ENCODE results near the gene ABCA1.

The ABCA1 gene

DNA sequence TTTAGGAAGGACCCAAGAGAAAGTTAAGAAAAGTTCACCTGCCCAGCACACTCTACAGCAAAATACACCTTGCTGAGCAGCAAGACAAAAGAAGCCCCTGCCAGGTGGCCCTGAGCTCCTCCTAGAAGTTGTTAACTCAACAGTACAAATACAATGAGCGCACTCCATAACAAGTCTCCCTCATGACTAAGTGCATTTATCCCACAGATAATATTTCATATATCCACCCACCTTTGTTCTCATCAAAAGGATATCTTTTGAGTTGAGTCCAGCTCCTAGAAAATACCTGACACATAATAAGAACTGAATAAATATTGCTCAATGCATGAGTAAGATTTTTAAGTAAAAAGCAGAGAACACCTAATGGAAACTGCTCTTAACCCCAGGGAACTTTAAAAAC lies 73.3 kb downstream of the ABCA1 start:
- 88% methylated on average over 1 of the region's 1 CpG for WGBS
- Histone ChIP-seq H3K9me3 (ENCODE audit: insufficient read depth, low read depth, low read length) (no peaks in the 10 kb centered on the region), H3K36me3 (ENCODE audit: insufficient read depth, low read length) (0 out of 2 replicates have a peak, but pooled peaks cover 2% of the 10 kb centered on the region), H3K4me3 (ENCODE audit: low read length) (no peak overlapping the region), H3K27ac (ENCODE audit: low read depth, low read length) (no peak overlapping the region), H3K27me3 (ENCODE audit: insufficient read depth, low read length) (no peaks in the 10 kb centered on the region), H3K9ac (ENCODE audit: low read depth, low read length) (no peak overlapping the region), H3K4me1 (ENCODE audit: insufficient read depth, low read length) (0 out of 2 replicates have a peak, but pooled peaks cover 14% of the 10 kb centered on the region)

DNA sequence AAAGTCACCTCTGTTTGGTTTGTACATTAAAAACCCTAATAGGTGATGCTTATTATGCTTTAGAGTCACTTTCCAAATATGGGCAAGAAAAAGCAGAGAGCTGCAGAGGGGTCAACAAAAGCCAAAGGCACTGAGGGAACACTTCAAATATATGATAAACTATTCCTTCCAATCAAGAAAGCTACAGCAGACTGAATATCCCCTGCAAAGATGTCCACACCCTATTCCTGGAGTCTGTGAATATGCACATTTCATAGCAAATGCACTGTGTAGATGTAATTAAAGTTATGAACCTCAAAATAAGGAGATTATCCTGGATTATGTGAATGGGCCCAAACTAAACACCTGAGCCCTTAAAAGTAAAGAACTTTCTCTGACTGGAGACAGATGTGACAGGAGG lies 74.3 kb downstream of the ABCA1 start:
- 0 out of 2 replicates have a peak, but pooled peaks cover 14% of the 10 kb centered on the region for H3K4me1 ChIP-seq (ENCODE audit: insufficient read depth, low read length)
- no peak overlapping the region for H3K4me3 ChIP-seq (ENCODE audit: low read length)
- no peaks in the 10 kb centered on the region for H3K9me3 ChIP-seq (ENCODE audit: insufficient read depth, low read depth, low read length)
- no peak overlapping the region for H3K9ac ChIP-seq (ENCODE audit: low read depth, low read length)
- H3K27me3 ChIP-seq (ENCODE audit: insufficient read depth, low read length): no peaks in the 10 kb centered on the region
- H3K36me3 ChIP-seq (ENCODE audit: insufficient read depth, low read length): 0 out of 2 replicates have a peak, but pooled peaks cover 1% of the 10 kb centered on the region
- H3K27ac ChIP-seq (ENCODE audit: low read depth, low read length): no peak overlapping the region

DNA sequence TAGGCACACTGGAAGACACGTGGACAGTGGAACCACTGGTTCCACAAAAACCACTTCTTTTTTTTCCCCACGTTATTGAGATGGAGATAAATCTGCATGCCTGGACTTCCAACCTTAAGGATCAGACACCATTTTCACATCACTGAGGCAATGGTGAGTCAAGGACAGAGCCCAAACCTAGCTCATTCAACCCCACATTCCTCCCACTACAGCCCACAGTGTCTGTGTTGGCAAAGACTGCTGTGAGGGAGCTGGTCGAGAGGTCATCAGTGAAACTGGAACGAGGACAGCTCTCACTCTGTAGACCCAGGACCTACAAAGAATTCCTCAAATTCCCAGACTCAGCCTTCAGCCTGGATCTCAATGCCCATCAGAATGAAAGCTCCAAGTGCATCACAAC lies 74.8 kb downstream of the ABCA1 start:
- H3K27me3 ChIP-seq (ENCODE audit: insufficient read depth, low read length): no peaks in the 10 kb centered on the region
- no peak overlapping the region for H3K4me3 ChIP-seq (ENCODE audit: low read length)
- 91% methylated on average over 4 of the region's 4 CpGs for WGBS
- H3K4me1 ChIP-seq (ENCODE audit: insufficient read depth, low read length): 0 out of 2 replicates have a peak, but pooled peaks cover 14% of the 10 kb centered on the region
- no peak overlapping the region for H3K27ac ChIP-seq (ENCODE audit: low read depth, low read length)
- no peak overlapping the region for H3K9ac ChIP-seq (ENCODE audit: low read depth, low read length)
- H3K9me3 ChIP-seq (ENCODE audit: insufficient read depth, low read depth, low read length): no peaks in the 10 kb centered on the region
- no peaks in the 10 kb centered on the region for H3K36me3 ChIP-seq (ENCODE audit: insufficient read depth, low read length)

DNA sequence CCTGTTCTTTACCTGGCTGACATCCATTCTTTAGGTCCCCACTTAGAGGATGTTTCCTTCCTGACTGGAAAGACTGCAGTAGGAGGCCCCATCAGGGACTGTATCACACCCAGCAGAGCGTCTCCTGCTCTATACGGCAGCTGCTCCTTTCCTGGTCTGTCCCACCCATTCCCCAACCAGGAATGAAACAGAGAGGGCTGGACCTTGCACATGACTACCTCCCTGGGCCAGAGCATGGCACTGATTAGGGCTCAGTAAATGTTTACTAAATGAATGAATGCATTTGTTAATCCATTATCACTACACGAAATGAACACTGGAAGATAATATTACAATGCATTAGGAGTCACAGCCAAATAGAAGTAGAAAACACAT lies 76.4 kb downstream of the ABCA1 start:
- no peak overlapping the region for H3K27ac ChIP-seq (ENCODE audit: low read depth, low read length)
- no peaks in the 10 kb centered on the region for H3K9me3 ChIP-seq (ENCODE audit: insufficient read depth, low read depth, low read length)
- WGBS: 93% methylated on average over 3 of the region's 3 CpGs
- H3K36me3 ChIP-seq (ENCODE audit: insufficient read depth, low read length): no peaks in the 10 kb centered on the region
- H3K27me3 ChIP-seq (ENCODE audit: insufficient read depth, low read length): no peaks in the 10 kb centered on the region
- H3K4me3 ChIP-seq (ENCODE audit: low read length): no peak overlapping the region
- no peak overlapping the region for H3K9ac ChIP-seq (ENCODE audit: low read depth, low read length)
- 0 out of 2 replicates have a peak, but pooled peaks cover 12% of the 10 kb centered on the region for H3K4me1 ChIP-seq (ENCODE audit: insufficient read depth, low read length)

DNA sequence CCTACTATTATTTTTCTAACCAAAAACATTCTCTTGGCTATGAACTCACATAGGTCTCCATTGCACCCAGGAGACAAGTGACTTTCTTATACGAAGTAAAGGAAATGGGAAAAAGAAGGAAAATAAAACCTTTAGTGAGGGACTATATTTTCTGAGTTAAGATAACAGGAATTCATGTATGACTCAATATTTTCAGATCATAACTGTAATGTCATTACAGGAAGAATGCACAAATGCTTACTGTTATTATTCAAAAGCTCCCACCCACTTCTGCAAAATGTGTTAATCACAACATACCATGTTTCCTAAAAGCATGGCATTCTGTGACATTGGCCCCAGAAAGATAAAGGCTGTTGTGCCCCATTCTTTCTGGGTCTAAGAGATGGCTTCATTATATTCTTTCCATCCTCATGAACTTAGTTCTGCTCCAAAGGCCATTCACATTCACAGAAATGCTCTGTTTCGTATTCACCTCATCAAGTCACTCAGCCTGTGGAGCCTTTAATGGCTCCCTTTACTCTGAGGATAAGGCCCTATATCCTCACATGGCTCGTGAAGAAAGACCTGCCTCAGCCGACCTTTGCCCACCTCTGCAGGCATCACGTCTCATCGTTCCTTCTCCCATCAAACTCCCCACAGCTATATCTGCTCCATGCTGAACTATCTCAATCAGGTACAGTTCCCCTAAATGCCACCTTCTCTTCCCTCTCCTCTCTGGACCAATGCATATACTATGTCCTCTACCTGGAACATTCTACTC lies 77.0 kb downstream of the ABCA1 start:
- Histone ChIP-seq H3K36me3 (ENCODE audit: insufficient read depth, low read length) (no peaks in the 10 kb centered on the region), H3K9ac (ENCODE audit: low read depth, low read length) (no peak overlapping the region), H3K4me1 (ENCODE audit: insufficient read depth, low read length) (0 out of 2 replicates have a peak, but pooled peaks cover 8% of the 10 kb centered on the region), H3K4me3 (ENCODE audit: low read length) (no peak overlapping the region), H3K9me3 (ENCODE audit: insufficient read depth, low read depth, low read length) (no peaks in the 10 kb centered on the region), H3K27ac (ENCODE audit: low read depth, low read length) (no peak overlapping the region), H3K27me3 (ENCODE audit: insufficient read depth, low read length) (no peaks in the 10 kb centered on the region)
- 90% methylated on average over 6 of the region's 6 CpGs for WGBS

DNA sequence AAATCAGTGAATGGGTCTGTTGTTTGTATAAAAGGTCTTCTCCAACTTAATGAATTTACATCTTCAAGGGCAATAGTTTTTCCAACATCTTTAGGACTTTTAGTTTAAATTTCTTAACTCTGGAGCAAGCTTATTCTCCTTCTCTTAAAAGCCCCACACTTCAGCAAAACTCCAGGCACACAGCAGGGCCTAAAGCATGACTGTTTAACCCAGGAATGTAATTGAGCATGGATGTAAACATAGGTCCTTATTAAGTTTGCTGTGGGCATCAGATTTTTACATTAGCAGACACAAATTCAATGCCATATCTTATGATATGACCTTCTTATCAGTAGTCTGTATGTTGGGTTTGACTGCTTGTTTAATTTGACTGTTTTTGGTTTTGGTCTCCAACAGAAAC lies 78.9 kb downstream of the ABCA1 start:
- H3K4me3 ChIP-seq (ENCODE audit: low read length): no peak overlapping the region
- no peaks in the 10 kb centered on the region for H3K4me1 ChIP-seq (ENCODE audit: insufficient read depth, low read length)
- H3K9ac ChIP-seq (ENCODE audit: low read depth, low read length): no peak overlapping the region
- H3K27ac ChIP-seq (ENCODE audit: low read depth, low read length): no peak overlapping the region
- no peaks in the 10 kb centered on the region for H3K9me3 ChIP-seq (ENCODE audit: insufficient read depth, low read depth, low read length)
- H3K36me3 ChIP-seq (ENCODE audit: insufficient read depth, low read length): 0 out of 2 replicates have a peak, but pooled peaks cover 5% of the 10 kb centered on the region
- no peaks in the 10 kb centered on the region for H3K27me3 ChIP-seq (ENCODE audit: insufficient read depth, low read length)

DNA sequence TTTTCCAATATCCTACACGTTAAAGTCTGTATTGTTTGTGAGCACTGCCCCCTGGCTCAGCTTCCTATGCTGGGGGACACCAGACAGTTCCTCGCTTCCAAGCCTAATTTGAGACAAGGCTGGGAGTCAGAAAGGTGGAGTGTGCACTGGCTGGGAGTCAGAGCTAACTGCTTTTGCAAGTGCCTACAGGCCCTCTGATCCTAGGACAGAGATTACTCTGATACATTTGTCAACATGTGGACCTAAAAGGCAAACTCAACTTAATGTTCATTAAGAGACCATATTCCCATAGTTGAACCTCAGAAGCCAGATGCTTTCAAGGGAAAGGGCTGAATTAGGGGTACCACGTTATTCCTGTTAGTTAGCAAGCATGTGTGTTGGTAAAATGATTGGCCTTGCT lies 83.2 kb downstream of the ABCA1 start:
- no peaks in the 10 kb centered on the region for H3K4me1 ChIP-seq (ENCODE audit: insufficient read depth, low read length)
- 91% methylated on average over 3 of the region's 3 CpGs for WGBS
- no peak overlapping the region for H3K4me3 ChIP-seq (ENCODE audit: low read length)
- H3K9me3 ChIP-seq (ENCODE audit: insufficient read depth, low read depth, low read length): no peaks in the 10 kb centered on the region
- no peaks in the 10 kb centered on the region for H3K27me3 ChIP-seq (ENCODE audit: insufficient read depth, low read length)
- H3K9ac ChIP-seq (ENCODE audit: low read depth, low read length): no peak overlapping the region
- no peak overlapping the region for H3K27ac ChIP-seq (ENCODE audit: low read depth, low read length)
- H3K36me3 ChIP-seq (ENCODE audit: insufficient read depth, low read length): peaks cover 5% of the 10 kb centered on the region; the same call in 1 of the 2 replicates

DNA sequence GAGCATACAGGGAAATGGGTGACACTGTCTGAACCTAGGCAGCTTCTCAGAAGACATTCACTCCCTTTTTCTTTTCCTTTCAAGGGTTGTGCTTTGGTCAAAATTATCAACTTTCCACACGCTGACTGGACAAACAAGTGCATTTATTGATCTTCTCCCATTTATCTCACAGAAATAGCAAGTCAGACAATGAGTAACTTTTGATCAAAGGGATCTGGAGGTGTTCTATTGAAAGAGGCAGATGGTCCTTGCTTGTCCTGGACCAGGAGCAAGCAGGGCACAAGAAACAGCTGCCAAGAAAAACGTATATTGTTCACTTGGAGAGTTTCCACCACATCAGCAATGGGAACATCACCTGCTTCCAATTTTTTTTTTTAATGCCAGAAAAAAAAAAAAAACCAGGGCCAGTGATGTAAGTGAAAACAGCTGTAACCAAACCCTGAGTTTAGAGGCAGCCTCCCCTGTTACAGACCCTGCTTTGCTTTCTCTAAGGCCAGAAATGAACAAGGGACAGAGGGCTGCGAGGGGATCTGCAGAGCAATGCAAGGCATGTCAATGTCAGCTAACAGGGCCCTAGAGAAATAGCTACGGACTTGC lies 84.2 kb downstream of the ABCA1 start:
- WGBS: 87% methylated on average over 4 of the region's 4 CpGs
- no peaks in the 10 kb centered on the region for H3K27me3 ChIP-seq (ENCODE audit: insufficient read depth, low read length)
- H3K9ac ChIP-seq (ENCODE audit: low read depth, low read length): no peak overlapping the region
- no peaks in the 10 kb centered on the region for H3K4me1 ChIP-seq (ENCODE audit: insufficient read depth, low read length)
- no peak overlapping the region for H3K4me3 ChIP-seq (ENCODE audit: low read length)
- H3K9me3 ChIP-seq (ENCODE audit: insufficient read depth, low read depth, low read length): no peaks in the 10 kb centered on the region
- H3K27ac ChIP-seq (ENCODE audit: low read depth, low read length): no peak overlapping the region
- H3K36me3 ChIP-seq (ENCODE audit: insufficient read depth, low read length): peaks cover 9% of the 10 kb centered on the region; the same call in 1 of the 2 replicates

DNA sequence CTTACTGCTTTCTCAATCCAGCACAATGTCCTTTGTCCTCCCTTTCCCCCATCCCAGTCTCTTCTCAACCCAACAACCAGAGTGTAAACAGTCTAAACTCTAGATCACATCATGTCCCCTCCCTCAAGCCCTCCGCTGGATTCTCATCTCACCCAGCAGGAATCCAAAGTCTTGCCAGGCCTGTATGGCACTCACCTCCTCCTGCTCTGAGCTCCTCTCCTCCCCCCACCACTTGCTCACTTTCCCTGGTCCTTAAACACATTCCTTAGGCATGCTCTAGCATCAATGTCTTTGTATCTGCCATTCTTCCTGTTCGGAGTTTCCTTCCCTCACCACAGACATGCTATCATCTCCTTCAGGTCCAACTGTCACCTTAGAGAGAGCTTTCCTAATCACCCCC lies 85.3 kb downstream of the ABCA1 start:
- Histone ChIP-seq H3K4me3 (ENCODE audit: low read length) (no peak overlapping the region), H3K27me3 (ENCODE audit: insufficient read depth, low read length) (no peaks in the 10 kb centered on the region), H3K9me3 (ENCODE audit: insufficient read depth, low read depth, low read length) (no peaks in the 10 kb centered on the region), H3K9ac (ENCODE audit: low read depth, low read length) (no peak overlapping the region), H3K4me1 (ENCODE audit: insufficient read depth, low read length) (no peaks in the 10 kb centered on the region), H3K27ac (ENCODE audit: low read depth, low read length) (no peak overlapping the region), H3K36me3 (ENCODE audit: insufficient read depth, low read length) (peaks cover 9% of the 10 kb centered on the region; the same call in 1 of the 2 replicates)
- 69% methylated on average over 2 of the region's 2 CpGs for WGBS

DNA sequence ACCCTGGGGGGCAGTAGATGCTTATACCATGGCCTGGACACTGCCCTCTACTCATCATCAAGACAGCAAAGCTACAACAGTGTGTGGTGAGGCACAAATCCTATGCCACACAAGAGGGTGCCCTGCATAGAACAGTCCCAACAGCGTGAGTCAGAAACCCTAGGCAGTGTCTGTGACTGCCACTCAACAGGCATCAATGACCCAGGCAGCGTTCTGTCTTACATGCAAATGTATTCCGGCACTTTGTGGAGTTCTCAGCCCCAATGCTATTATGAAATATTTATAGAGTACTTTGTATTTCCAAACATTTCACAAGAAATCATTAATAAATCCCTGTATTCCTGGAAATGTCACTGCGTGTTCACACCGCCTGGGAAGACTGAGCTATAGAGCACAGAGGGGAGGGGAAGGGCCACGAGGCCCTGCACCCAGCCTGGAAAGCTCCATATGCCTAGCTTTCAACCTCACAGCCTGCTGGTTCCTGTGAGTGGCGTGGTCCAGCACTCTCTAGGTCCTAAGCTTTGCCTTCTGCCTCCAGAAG lies 86.3 kb downstream of the ABCA1 start:
- Histone ChIP-seq H3K9me3 (ENCODE audit: insufficient read depth, low read depth, low read length) (no peaks in the 10 kb centered on the region), H3K27me3 (ENCODE audit: insufficient read depth, low read length) (no peaks in the 10 kb centered on the region), H3K27ac (ENCODE audit: low read depth, low read length) (no peak overlapping the region), H3K4me1 (ENCODE audit: insufficient read depth, low read length) (no peaks in the 10 kb centered on the region), H3K4me3 (ENCODE audit: low read length) (no peak overlapping the region), H3K36me3 (ENCODE audit: insufficient read depth, low read length) (peaks cover 18% of the 10 kb centered on the region; the same call in 1 of the 2 replicates), H3K9ac (ENCODE audit: low read depth, low read length) (no peak overlapping the region)
- 84% methylated on average over 7 of the region's 7 CpGs for WGBS

DNA sequence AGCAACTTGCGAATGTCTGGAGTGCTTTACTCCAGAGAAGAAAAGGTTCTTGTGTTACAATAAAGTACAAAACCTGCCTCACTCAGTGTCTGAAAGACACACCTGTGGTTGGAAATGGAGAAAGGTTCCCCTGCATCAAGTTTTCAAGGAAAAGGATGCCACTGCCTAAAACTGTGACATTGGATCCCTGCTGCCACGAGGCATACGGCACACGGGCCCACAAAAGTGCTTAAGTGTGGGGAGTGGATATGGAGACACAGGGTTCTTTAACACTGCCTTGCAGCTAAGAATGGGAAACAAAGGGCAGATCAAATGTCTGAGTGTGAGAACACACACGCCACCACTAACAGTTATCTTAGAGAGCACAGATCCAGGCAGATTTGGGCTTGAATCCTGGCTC lies 89.0 kb downstream of the ABCA1 start:
- Histone ChIP-seq H3K36me3 (ENCODE audit: insufficient read depth, low read length) (peaks cover 19% of the 10 kb centered on the region; the same call in 1 of the 2 replicates), H3K4me1 (ENCODE audit: insufficient read depth, low read length) (no peaks in the 10 kb centered on the region), H3K9ac (ENCODE audit: low read depth, low read length) (no peak overlapping the region), H3K9me3 (ENCODE audit: insufficient read depth, low read depth, low read length) (no peaks in the 10 kb centered on the region), H3K4me3 (ENCODE audit: low read length) (no peak overlapping the region), H3K27ac (ENCODE audit: low read depth, low read length) (no peak overlapping the region), H3K27me3 (ENCODE audit: insufficient read depth, low read length) (no peaks in the 10 kb centered on the region)
- WGBS: 91% methylated on average over 5 of the region's 5 CpGs
